AG20443 (cell line): ENCODE data around the gene EPB41L2.
A peak's percentile ranks its signal among the peaks of the same experiment; 100 is the strongest.

Experiments
- DNase-seq: peaks from one replicate; pipeline ENCODE4 v3.0.0; 2012; ENCODE audit warnings: low spot score, mixed read lengths

EPB41L2 gene

GRCh38 chr6:131061751-131062119, 1.3 kb downstream of the EPB41L2 start:
- no peak for DNase-seq

- no peak for DNase-seq
Measured at GRCh38 chr6:131061041-131061750, 1.8 kb downstream of the EPB41L2 start.

- no peak for DNase-seq
Measured at GRCh38 chr6:131060311-131060710, 2.7 kb downstream of the EPB41L2 start.

GRCh38 chr6:131059486-131059885, 3.6 kb downstream of the EPB41L2 start:
- peak; percentile 53 for DNase-seq

- DNase-seq, result no peak
Measured at GRCh38 chr6:131058236-131058635, 4.8 kb downstream of the EPB41L2 start.

GRCh38 chr6:131054392-131055250, 8.4 kb downstream of the EPB41L2 start:
- DNase-seq, result no peak

GRCh38 chr6:131053546-131054240, 9.4 kb downstream of the EPB41L2 start:
- no peak for DNase-seq

- no peak for DNase-seq
Measured at GRCh38 chr6:131052181-131052580, 10.9 kb downstream of the EPB41L2 start.

GRCh38 chr6:131051341-131051740, 11.7 kb downstream of the EPB41L2 start:
- DNase-seq, result no peak

- DNase-seq, result no peak
Measured at GRCh38 chr6:131049608-131050007, 13.4 kb downstream of the EPB41L2 start.

- no peak for DNase-seq
Measured at GRCh38 chr6:131048933-131049515, 14.0 kb downstream of the EPB41L2 start.

- DNase-seq, result no peak
Measured at GRCh38 chr6:131048459-131048858, 14.6 kb downstream of the EPB41L2 start.

GRCh38 chr6:131045139-131045538, 17.9 kb downstream of the EPB41L2 start:
- no peak for DNase-seq

- DNase-seq, result no peak
Measured at GRCh38 chr6:131043902-131044447, 19.1 kb downstream of the EPB41L2 start.

- peak; percentile 52 for DNase-seq
Measured at GRCh38 chr6:131042664-131043063, 20.4 kb downstream of the EPB41L2 start.

GRCh38 chr6:131041814-131042213, 21.2 kb downstream of the EPB41L2 start:
- DNase-seq, result no peak

- no peak for DNase-seq
Measured at GRCh38 chr6:131040866-131041265, 22.2 kb downstream of the EPB41L2 start.

GRCh38 chr6:131039345-131039680, 23.7 kb downstream of the EPB41L2 start:
- DNase-seq, result no peak

- peak; percentile 41 for DNase-seq
Measured at GRCh38 chr6:131038597-131039344, 24.3 kb downstream of the EPB41L2 start.

GRCh38 chr6:131037194-131037897, 25.7 kb downstream of the EPB41L2 start:
- DNase-seq, result no peak

GRCh38 chr6:131036601-131037000, 26.4 kb downstream of the EPB41L2 start:
- no peak for DNase-seq
